Effector memory CD4-positive, alpha-beta T cell (primary cell): ENCODE data around the gene IRGM.

ENCODE experiments used
- DNase-seq, 3 donors: peaks; one replicate each; pipeline ENCODE4 v3.0.0-alpha.2; 2020
- H3K27ac ChIP-seq: 2 replicates; pipeline ENCODE4 v1.7.0; 2013; ENCODE audit warnings: mild to moderate bottlenecking, low read length, moderate library complexity; ENCODE audit not compliant: insufficient read depth, poor library complexity, severe bottlenecking
- H3K27me3 ChIP-seq: replicated peaks from 2 replicates; pipeline ENCODE4 v1.7.0; 2013; ENCODE audit warnings: mild to moderate bottlenecking, low read length; ENCODE audit not compliant: insufficient read depth, control insufficient read depth, poor library complexity, severe bottlenecking
- H3K36me3 ChIP-seq: 2 replicates; pipeline ENCODE4 v1.7.0; 2013; ENCODE audit warnings: mild to moderate bottlenecking, low read length, moderate library complexity; ENCODE audit not compliant: control insufficient read depth, insufficient read depth
- H3K4me1 ChIP-seq: 2 replicates; pipeline ENCODE4 v1.7.0; 2013; ENCODE audit warnings: low read length, mild to moderate bottlenecking; ENCODE audit not compliant: control insufficient read depth, insufficient read depth, poor library complexity, severe bottlenecking
- H3K4me3 ChIP-seq: 2 replicates; pipeline ENCODE4 v1.7.0; 2013; ENCODE audit warnings: low read length, low read depth, mild to moderate bottlenecking; ENCODE audit not compliant: insufficient read depth, poor library complexity, severe bottlenecking
- H3K9me3 ChIP-seq: 2 replicates; pipeline ENCODE4 v1.7.0; 2013; ENCODE audit warnings: mild to moderate bottlenecking, low read length, moderate library complexity; ENCODE audit not compliant: control insufficient read depth

Gene IRGM

GRCh38 chr5:150879358-150879757 lies 33.0 kb downstream of the IRGM start:
- Histone ChIP-seq H3K4me1 (no peaks in the 10 kb centered on the region), H3K4me3 (no peak overlapping the region), H3K9me3 (no peaks in the 10 kb centered on the region), H3K27me3 (no peaks in the 10 kb centered on the region), H3K36me3 (no peaks in the 10 kb centered on the region), H3K27ac (no peak overlapping the region)
- no peak for DNase-seq

- no peak for DNase-seq
- H3K4me1 ChIP-seq: no peaks in the 10 kb centered on the region
- peaks cover 34% of the 10 kb centered on the region for H3K9me3 ChIP-seq
Observed at GRCh38 chr5:150895431-150896428, 49.4 kb downstream of the IRGM start.

More at GRCh38 chr5:150895431-150896428, 49.4 kb downstream of the IRGM start:
- H3K27ac ChIP-seq: no peak overlapping the region
- no peak overlapping the region for H3K4me3 ChIP-seq
- H3K27me3 ChIP-seq: no peaks in the 10 kb centered on the region
- H3K36me3 ChIP-seq: no peaks in the 10 kb centered on the region
